Measurements from ENCODE around the gene ACSM5. TPM values are rescaled to one million over a fixed set of nuclear protein-coding genes. Genes with fewer than 3 reads are reported as not detected.

The ACSM5 gene
- total RNA-seq, 1 experiment from 2014 or later, result not detected

GRCh38 chr16:20383106-20384029 is 26.0 kb upstream of the ACSM5 start:
- POLR2A ChIA-PET (ENCODE audit: low non-redundant PET), result no interaction called here
- CTCF ChIA-PET, result interaction anchor here (0.5 to 3.6 kb wide), 6 partner anchors 189 to 484 kb away, joined by 3 to 43 read pairs (median 3); no protein-coding TSS in a partner anchor
- no peak overlapping the region for H3K4me3 ChIP-seq (ENCODE audit: low read depth, low read length, poor library complexity, severe bottlenecking)
- TF ChIP-seq EZH2 (IDR thresholded peaks at IDR 0.05; ENCODE audit: borderline replicate concordance, low read depth, low read length, poor library complexity, severe bottlenecking) (no peak), CTCF (conservative IDR thresholded peaks at IDR 0.05; ENCODE audit: low read depth, low read length) (peak; percentile 79)
- peaks cover 7% of the 10 kb centered on the region for H3K27me3 ChIP-seq (replicated peaks; ENCODE audit: insufficient read depth, low read depth, low read length, poor library complexity)
- H3K36me3 ChIP-seq (ENCODE audit: insufficient read depth, low read length, poor library complexity, severe bottlenecking), result no peaks in the 10 kb centered on the region
- no peaks in the 10 kb centered on the region for H3K4me1 ChIP-seq (ENCODE audit: insufficient read depth, low read length, poor library complexity, severe bottlenecking)
- intact Hi-C loops (cut with micrococcal nuclease; ENCODE audit: unreplicated experiment), result loop anchor here (2.0 to 10.0 kb wide), 3 partner anchors 477 to 819 kb away; no protein-coding TSS in a partner anchor
- no TSS peak for BruUV-seq (replicated peaks)
- H3K27ac ChIP-seq (ENCODE audit: low read depth, low read length, poor library complexity, severe bottlenecking), result no peak overlapping the region
- peak; percentile 74 for DNase-seq (ENCODE audit: low spot score)
- H3K9me3 ChIP-seq (ENCODE audit: low read depth, low read length, poor library complexity, severe bottlenecking), result no peaks in the 10 kb centered on the region

- H3K27me3 ChIP-seq (replicated peaks; ENCODE audit: insufficient read depth, low read depth, low read length, poor library complexity), result peaks cover 7% of the 10 kb centered on the region
- peak; percentile 43 for DNase-seq (ENCODE audit: low spot score)
- no peak overlapping the region for H3K4me3 ChIP-seq (ENCODE audit: low read depth, low read length, poor library complexity, severe bottlenecking)
- H3K27ac ChIP-seq (ENCODE audit: low read depth, low read length, poor library complexity, severe bottlenecking), result no peak overlapping the region
- no TSS peak for BruUV-seq (replicated peaks)
- intact Hi-C loops (cut with micrococcal nuclease; ENCODE audit: unreplicated experiment), result loop anchor here (10.0 kb wide), 2 partner anchors 781 to 821 kb away; no protein-coding TSS in a partner anchor
- no peaks in the 10 kb centered on the region for H3K9me3 ChIP-seq (ENCODE audit: low read depth, low read length, poor library complexity, severe bottlenecking)
- TF ChIP-seq EZH2 (IDR thresholded peaks at IDR 0.05; ENCODE audit: borderline replicate concordance, low read depth, low read length, poor library complexity, severe bottlenecking), result no peak
- TF ChIP-seq CTCF (conservative IDR thresholded peaks at IDR 0.05; ENCODE audit: low read depth, low read length), result peak; percentile 83
- POLR2A ChIA-PET (ENCODE audit: low non-redundant PET), result interaction anchor here (0.6 kb wide), 1 partner anchor 611 kb away, joined by 3 read pairs; no protein-coding TSS in a partner anchor
- CTCF ChIA-PET, result interaction anchor here (0.6 to 3.6 kb wide), 12 partner anchors 8 to 1219 kb away, joined by 3 to 43 read pairs (median 4); no protein-coding TSS in a partner anchor
- H3K36me3 ChIP-seq (ENCODE audit: insufficient read depth, low read length, poor library complexity, severe bottlenecking), result no peaks in the 10 kb centered on the region
- no peaks in the 10 kb centered on the region for H3K4me1 ChIP-seq (ENCODE audit: insufficient read depth, low read length, poor library complexity, severe bottlenecking)
These were observed 23.2 kb upstream of the ACSM5 start for GRCh38 chr16:20385844-20386832.

- no peak overlapping the region for H3K4me3 ChIP-seq (ENCODE audit: low read depth, low read length, poor library complexity, severe bottlenecking)
- peaks cover 7% of the 10 kb centered on the region for H3K27me3 ChIP-seq (replicated peaks; ENCODE audit: insufficient read depth, low read depth, low read length, poor library complexity)
- BruUV-seq (replicated peaks), result no TSS peak
- no peak for DNase-seq (ENCODE audit: low spot score)
- ChIA-PET CTCF (interaction anchor here (0.6 kb wide), 1 partner anchor 44 kb away, joined by 4 read pairs; no protein-coding TSS in a partner anchor), POLR2A (ENCODE audit: low non-redundant PET) (no interaction called here)
- intact Hi-C loops (cut with micrococcal nuclease; ENCODE audit: unreplicated experiment), result loop anchor here (10.0 kb wide), 2 partner anchors 783 to 823 kb away; no protein-coding TSS in a partner anchor
- H3K4me1 ChIP-seq (ENCODE audit: insufficient read depth, low read length, poor library complexity, severe bottlenecking), result no peaks in the 10 kb centered on the region
- TF ChIP-seq EZH2 (IDR thresholded peaks at IDR 0.05; ENCODE audit: borderline replicate concordance, low read depth, low read length, poor library complexity, severe bottlenecking) (no peak), CTCF (conservative IDR thresholded peaks at IDR 0.05; ENCODE audit: low read depth, low read length) (no peak)
- H3K36me3 ChIP-seq (ENCODE audit: insufficient read depth, low read length, poor library complexity, severe bottlenecking), result no peaks in the 10 kb centered on the region
- no peaks in the 10 kb centered on the region for H3K9me3 ChIP-seq (ENCODE audit: low read depth, low read length, poor library complexity, severe bottlenecking)
- H3K27ac ChIP-seq (ENCODE audit: low read depth, low read length, poor library complexity, severe bottlenecking), result no peak overlapping the region
These were observed 21.4 kb upstream of the ACSM5 start for GRCh38 chr16:20387978-20388377.

Data from A673 (cell line).